Coronary artery (tissue), 2 donors: Measurements from ENCODE around the gene ZNF559.

Experiments used
- DNase-seq: peaks from one replicate; pipeline ENCODE4 v3.0.0-alpha.2; 2017; ENCODE audit warnings: low spot score
- H3K27ac ChIP-seq, 2 donors: fragments of 200-600 bp; sonication (generic); one replicate each; pipeline ENCODE4 v1.5.1; 2016 to 2019
- H3K4me3 ChIP-seq: fragments of 200-600 bp; sonication (generic); 2 replicates; pipeline ENCODE4 v1.5.1; 2016; ENCODE audit warnings: mild to moderate bottlenecking, moderate library complexity
- TF ChIP-seq, protein P1 (sequence below): fragments of 200-600 bp; sonication (generic); IDR thresholded peaks from one replicate; pipeline ENCODE4 v1.5.1; 2019; ENCODE audit warnings: antibody characterized with exemption

Gene ZNF559

DNA sequence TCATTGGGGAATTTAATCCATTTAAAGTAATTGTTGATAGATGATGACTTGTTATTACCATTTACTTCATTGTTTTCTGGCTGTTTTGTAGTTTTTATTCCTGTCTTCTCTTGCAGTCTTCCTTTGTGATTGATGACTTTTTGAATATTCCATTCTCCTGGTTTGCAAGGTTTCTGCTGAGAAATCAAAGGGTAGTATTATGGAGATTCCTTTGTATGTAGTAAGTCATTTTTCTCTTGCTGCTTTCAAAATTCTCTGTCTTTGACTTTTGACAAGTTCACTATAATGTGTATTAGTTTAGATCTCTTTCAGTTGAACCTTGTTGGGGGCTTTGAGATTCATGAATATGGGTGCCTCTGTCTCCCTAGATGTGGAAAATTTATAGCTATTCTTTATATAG, 6.0 kb downstream of the ZNF559 start:
- TF ChIP-seq, protein P1, sequence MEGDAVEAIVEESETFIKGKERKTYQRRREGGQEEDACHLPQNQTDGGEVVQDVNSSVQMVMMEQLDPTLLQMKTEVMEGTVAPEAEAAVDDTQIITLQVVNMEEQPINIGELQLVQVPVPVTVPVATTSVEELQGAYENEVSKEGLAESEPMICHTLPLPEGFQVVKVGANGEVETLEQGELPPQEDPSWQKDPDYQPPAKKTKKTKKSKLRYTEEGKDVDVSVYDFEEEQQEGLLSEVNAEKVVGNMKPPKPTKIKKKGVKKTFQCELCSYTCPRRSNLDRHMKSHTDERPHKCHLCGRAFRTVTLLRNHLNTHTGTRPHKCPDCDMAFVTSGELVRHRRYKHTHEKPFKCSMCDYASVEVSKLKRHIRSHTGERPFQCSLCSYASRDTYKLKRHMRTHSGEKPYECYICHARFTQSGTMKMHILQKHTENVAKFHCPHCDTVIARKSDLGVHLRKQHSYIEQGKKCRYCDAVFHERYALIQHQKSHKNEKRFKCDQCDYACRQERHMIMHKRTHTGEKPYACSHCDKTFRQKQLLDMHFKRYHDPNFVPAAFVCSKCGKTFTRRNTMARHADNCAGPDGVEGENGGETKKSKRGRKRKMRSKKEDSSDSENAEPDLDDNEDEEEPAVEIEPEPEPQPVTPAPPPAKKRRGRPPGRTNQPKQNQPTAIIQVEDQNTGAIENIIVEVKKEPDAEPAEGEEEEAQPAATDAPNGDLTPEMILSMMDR = no peak
- DNase-seq = no peak
- H3K4me3 ChIP-seq = no peak overlapping the region
- no peak overlapping the region for H3K27ac ChIP-seq

DNA sequence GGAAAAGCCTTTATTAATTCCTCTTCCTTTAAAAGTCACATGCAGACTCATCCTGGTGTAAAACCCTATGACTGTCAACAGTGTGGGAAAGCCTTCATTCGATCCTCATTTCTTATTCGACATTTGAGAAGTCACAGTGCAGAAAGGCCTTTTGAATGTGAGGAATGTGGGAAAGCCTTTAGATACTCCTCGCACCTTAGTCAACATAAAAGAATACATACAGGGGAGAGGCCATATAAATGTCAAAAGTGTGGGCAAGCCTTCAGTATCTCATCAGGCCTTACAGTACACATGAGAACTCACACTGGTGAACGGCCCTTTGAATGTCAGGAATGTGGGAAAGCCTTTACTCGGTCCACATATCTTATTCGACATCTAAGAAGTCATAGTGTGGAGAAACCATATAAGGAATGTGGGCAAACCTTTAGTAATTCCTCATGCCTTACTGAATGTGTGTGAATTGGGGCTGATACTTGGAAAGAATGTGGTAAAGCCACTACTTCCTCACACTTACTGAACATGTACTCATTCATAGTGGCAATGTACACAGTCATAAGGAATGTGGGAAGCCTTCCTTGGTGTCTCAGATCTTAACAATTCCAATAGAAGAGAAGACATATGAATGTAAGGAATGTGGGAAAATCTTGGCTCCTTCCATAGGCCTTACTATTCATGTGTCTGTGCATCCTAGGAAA, 18.8 kb downstream of the ZNF559 start:
- H3K4me3 ChIP-seq = peak overlapping the region; percentile 30
- H3K27ac ChIP-seq = no peak overlapping the region
- no peak for DNase-seq
- TF ChIP-seq, protein P1 = no peak

GRCh38 chr19:9345005-9345404, 21.0 kb downstream of the ZNF559 start:
- DNase-seq = no peak
- H3K27ac ChIP-seq = no peak overlapping the region
- TF ChIP-seq, protein P1 = no peak
- H3K4me3 ChIP-seq = no peak overlapping the region

GRCh38 chr19:9348253-9348652, 24.3 kb downstream of the ZNF559 start:
- H3K27ac ChIP-seq = no peak overlapping the region
- no peak for DNase-seq
- TF ChIP-seq, protein P1 = no peak
- H3K4me3 ChIP-seq = no peak overlapping the region

DNA sequence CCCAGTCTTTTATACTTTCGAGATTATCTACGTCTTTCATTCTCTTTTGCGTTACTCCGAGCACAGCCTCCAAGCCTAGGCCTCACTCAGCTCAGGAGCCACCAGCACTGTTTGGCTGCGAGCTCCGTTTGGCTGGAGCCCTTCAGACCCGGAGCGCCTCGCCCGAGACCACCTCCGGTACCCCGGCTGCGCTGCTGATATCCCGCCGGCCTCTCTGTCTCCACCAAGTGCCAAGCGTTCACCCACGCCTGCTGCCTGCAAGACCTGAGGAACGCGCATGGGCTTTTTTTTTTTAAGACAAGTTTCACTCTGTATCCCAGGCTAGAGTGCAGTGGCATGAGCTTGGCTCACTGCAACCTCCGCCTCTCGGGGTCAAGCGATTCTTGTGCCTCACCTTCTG, 24.7 kb downstream of the ZNF559 start:
- Histone ChIP-seq H3K4me3 (no peak overlapping the region), H3K27ac (no peak overlapping the region)
- TF ChIP-seq, protein P1 = no peak
- no peak for DNase-seq

DNA sequence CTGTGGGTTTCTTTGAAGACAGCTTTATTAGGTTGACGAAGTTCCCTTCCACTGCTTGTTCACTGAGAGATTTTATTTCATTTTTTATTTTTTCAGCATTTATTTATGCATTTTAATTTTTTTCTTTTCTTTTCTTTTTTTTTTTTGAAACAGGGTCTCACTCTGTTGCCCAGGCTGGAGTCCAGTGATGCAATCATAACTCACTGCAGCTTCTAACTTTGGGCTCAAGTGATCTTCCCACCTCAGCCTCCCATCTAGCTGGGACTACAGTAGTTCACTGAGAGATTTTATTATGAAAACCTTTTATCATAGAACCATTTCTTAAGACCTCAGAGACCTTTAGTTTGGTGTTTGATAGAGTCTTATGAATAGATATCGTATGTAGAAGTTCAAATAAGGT, 28.5 kb downstream of the ZNF559 start:
- TF ChIP-seq, protein P1 = no peak
- Histone ChIP-seq H3K4me3 (no peak overlapping the region), H3K27ac (no peak overlapping the region)
- DNase-seq = no peak

DNA sequence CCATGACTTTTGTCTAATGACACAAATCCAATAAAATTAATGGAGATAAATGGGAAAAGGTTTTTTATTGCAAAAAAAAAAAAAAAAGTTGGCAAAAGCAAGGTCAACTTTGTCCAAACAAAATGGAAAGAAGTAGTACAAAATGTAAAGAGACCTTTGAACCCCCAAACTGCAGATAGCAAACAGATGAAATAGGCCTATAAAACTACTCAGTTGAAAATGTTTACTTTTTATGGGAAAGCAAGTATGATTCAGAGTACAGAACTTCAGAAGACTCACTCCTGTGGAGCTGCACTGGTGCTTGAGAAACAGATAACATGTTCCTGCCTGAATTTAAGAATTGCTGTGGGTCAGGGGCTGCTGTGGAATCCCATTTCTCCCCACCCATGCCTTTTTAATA, 29.0 kb downstream of the ZNF559 start:
- Histone ChIP-seq H3K27ac (no peak overlapping the region), H3K4me3 (no peak overlapping the region)
- TF ChIP-seq, protein P1 = no peak
- DNase-seq = no peak
